Central memory CD8-positive, alpha-beta T cell (primary cell): ENCODE results near the gene NCOA1.
A peak's percentile ranks its signal among the peaks of the same experiment; 100 is the strongest.
"Not testable (repeated sequence)": the region's sequence is repeated elsewhere in the genome, so short reads cannot be mapped to it uniquely, and the experiment has no call there.

ENCODE experiments used
- ATAC-seq: fragments of 150-1000 bp; cut with Tn5 transposase; replicated peaks from 2 replicates; pipeline ENCODE4 v1.10.0; 2022; ENCODE audit warnings: mild to moderate bottlenecking, moderate FRiP score, moderate number of reproducible peaks; ENCODE audit not compliant: poor library complexity, severe bottlenecking; ENCODE audit errors: extremely low read depth
- DNase-seq, 2 donors: peaks; one replicate each; pipeline ENCODE4 v3.0.0; 2021; ENCODE audit warnings: low spot score in 2 of 2
- H3K27ac Mint-ChIP-seq: one replicate; pipeline ENCODE4 v1.8.0; 2022; ENCODE audit warnings: low read depth, mild to moderate bottlenecking, moderate library complexity, mixed read lengths
- H3K27me3 Mint-ChIP-seq: one replicate; pipeline ENCODE4 v1.8.0; 2022; ENCODE audit warnings: mixed read lengths
- H3K36me3 Mint-ChIP-seq: one replicate; pipeline ENCODE4 v1.8.0; 2022; ENCODE audit warnings: mild to moderate bottlenecking, moderate library complexity, mixed read lengths; ENCODE audit not compliant: insufficient read depth
- H3K4me1 Mint-ChIP-seq: one replicate; pipeline ENCODE4 v1.8.0; 2022; ENCODE audit warnings: mixed read lengths
- H3K4me3 Mint-ChIP-seq: one replicate; pipeline ENCODE4 v1.8.0; 2022; ENCODE audit warnings: mild to moderate bottlenecking, moderate library complexity, mixed read lengths
- H3K9me3 Mint-ChIP-seq: one replicate; pipeline ENCODE4 v1.8.0; 2022; ENCODE audit warnings: mixed read lengths

NCOA1 gene

GRCh38 chr2:24797644-24798043 is 306.6 kb downstream of the NCOA1 start:
- Mint-ChIP-seq H3K4me1 (peaks cover 8% of the 10 kb centered on the region), H3K27me3 (no peaks in the 10 kb centered on the region), H3K4me3 (no peak overlapping the region), H3K9me3 (no peaks in the 10 kb centered on the region), H3K27ac (no peak overlapping the region), H3K36me3 (peaks cover 9% of the 10 kb centered on the region)
- DNase-seq (no peak), ATAC-seq (no peak)

DNA sequence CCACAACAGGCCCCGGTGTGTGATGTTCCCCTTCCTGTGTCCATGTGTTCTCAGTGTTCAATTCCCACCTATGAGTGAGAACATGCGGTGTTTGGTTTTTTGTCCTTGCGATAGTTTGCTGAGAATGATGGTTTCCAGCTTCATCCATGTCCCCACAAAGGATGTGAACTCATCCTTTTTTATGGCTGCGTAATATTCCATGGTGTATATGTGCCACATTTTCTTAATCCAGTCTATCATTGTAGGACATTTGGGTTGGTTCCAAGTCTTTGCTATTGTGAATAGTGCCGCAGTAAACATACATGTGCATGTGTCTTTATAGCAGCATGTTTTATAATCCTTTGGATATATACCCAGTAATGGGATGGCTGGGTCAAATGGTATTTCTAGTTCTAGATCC is 309.4 kb downstream of the NCOA1 start:
- DNase-seq, H3K4me3 Mint-ChIP-seq, H3K27me3 Mint-ChIP-seq, H3K9me3 Mint-ChIP-seq, H3K27ac Mint-ChIP-seq, H3K36me3 Mint-ChIP-seq, ATAC-seq: not testable (repeated sequence)
- peaks cover 11% of the 10 kb centered on the region for H3K4me1 Mint-ChIP-seq

- H3K4me1 Mint-ChIP-seq, result peaks cover 30% of the 10 kb centered on the region
- H3K27ac Mint-ChIP-seq, H3K4me3 Mint-ChIP-seq, H3K36me3 Mint-ChIP-seq, ATAC-seq, H3K27me3 Mint-ChIP-seq, H3K9me3 Mint-ChIP-seq, DNase-seq: not testable (repeated sequence)
These were observed 315.0 kb downstream of the NCOA1 start for GRCh38 chr2:24805811-24806660.

DNA sequence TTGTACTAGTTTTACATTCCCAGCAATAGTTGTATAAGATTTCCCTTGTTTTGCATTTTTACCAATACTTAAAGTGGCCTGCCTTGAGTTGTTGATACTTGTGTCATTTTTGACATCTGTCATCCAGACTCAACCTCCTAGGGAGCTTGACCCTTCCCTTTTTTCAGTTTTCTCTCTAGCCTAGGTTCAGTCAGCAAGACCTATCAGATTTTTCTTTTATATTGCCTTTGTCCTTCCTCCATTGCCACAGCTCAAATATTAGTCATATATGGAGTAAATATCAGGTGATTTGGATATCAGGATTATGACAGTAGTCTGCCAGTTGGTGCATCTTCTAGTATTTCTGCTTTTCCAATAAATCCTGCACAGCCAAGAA is 315.6 kb downstream of the NCOA1 start:
- Mint-ChIP-seq H3K27ac (peak overlapping the region; percentile 82), H3K36me3 (peaks cover 4% of the 10 kb centered on the region), H3K27me3 (no peaks in the 10 kb centered on the region), H3K9me3 (no peaks in the 10 kb centered on the region), H3K4me3 (no peak overlapping the region), H3K4me1 (peaks cover 30% of the 10 kb centered on the region)
- no peak for ATAC-seq
- no peak for DNase-seq

DNA sequence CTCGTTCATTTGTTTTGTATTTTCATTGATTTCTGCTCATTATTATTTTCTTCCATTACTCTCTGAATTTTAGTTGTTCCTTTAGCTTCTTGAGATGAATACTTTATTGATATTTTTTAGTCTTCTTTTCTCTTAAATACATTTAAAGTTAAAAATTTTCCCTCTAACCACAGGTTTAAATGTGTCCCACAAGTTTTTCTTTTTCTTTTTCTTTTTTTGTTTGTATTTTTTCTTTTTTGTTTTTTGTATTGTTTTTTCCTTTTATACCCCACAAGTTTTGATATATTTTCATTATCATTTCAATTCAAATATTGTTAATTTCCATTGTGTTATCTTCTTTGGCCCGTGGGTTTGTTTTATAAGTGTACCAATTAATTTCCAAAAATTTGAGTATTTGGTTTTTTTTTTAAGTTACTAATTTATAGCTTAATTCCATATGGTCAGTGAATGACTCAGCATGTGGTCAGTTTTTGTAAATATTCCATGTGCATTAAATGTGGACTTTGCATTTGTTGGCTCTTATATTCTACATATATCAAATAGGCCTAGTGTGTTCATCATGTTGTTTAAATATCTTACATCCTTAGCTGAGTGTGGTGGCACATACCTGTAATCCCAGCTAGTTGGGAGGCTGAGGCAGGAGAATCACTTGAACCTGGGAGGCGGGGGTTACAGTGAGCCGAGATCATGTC is 318.4 kb downstream of the NCOA1 start:
- Mint-ChIP-seq H3K4me3 (peak overlapping the region; percentile 71), H3K36me3 (peaks cover 4% of the 10 kb centered on the region), H3K27me3 (no peaks in the 10 kb centered on the region), H3K27ac (peak overlapping the region; percentile 85), H3K4me1 (peaks cover 18% of the 10 kb centered on the region), H3K9me3 (no peaks in the 10 kb centered on the region)
- ATAC-seq, result no peak
- DNase-seq, result no peak

GRCh38 chr2:24813691-24814137 is 322.7 kb downstream of the NCOA1 start:
- Mint-ChIP-seq H3K36me3 (peaks cover 16% of the 10 kb centered on the region), H3K27me3 (no peaks in the 10 kb centered on the region), H3K4me1 (peaks cover 7% of the 10 kb centered on the region), H3K4me3 (no peak overlapping the region), H3K27ac (no peak overlapping the region), H3K9me3 (no peaks in the 10 kb centered on the region)
- DNase-seq (no peak), ATAC-seq (no peak)

GRCh38 chr2:24814516-24814915 is 323.5 kb downstream of the NCOA1 start:
- DNase-seq, result no peak
- peaks cover 16% of the 10 kb centered on the region for H3K36me3 Mint-ChIP-seq
- no peak for ATAC-seq
- no peaks in the 10 kb centered on the region for H3K27me3 Mint-ChIP-seq
- no peaks in the 10 kb centered on the region for H3K4me1 Mint-ChIP-seq
- no peak overlapping the region for H3K27ac Mint-ChIP-seq
- H3K4me3 Mint-ChIP-seq, result no peak overlapping the region
- H3K9me3 Mint-ChIP-seq, result no peaks in the 10 kb centered on the region

- no peak overlapping the region for H3K27ac Mint-ChIP-seq
- no peak for ATAC-seq
- H3K4me3 Mint-ChIP-seq, result no peak overlapping the region
- H3K36me3 Mint-ChIP-seq, result peaks cover 19% of the 10 kb centered on the region
- no peak for DNase-seq
- H3K4me1 Mint-ChIP-seq, result no peaks in the 10 kb centered on the region
- no peaks in the 10 kb centered on the region for H3K9me3 Mint-ChIP-seq
- no peaks in the 10 kb centered on the region for H3K27me3 Mint-ChIP-seq
These were observed 324.1 kb downstream of the NCOA1 start for GRCh38 chr2:24815171-24815570.

GRCh38 chr2:24816404-24816803 is 325.4 kb downstream of the NCOA1 start:
- peaks cover 21% of the 10 kb centered on the region for H3K36me3 Mint-ChIP-seq

DNA sequence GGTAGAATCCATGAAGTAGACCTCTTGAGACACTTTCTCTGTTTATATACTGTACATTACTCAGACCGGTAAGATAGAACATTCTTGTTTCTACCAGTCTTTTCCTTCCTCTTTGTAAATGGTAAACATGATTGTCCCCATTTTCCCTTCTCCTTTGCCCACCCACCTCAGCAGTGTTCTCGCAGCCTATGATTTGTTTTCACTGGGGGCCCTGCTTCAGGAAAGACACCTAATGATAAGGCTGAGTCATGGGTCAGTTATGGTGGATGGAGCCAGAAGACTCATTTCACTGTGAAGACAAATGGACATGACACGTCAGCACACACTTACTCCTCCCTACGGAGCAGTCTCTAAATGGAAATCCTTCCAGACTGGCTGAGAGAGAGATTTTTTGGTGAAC is 325.8 kb downstream of the NCOA1 start:
- no peaks in the 10 kb centered on the region for H3K27me3 Mint-ChIP-seq
- peaks cover 23% of the 10 kb centered on the region for H3K36me3 Mint-ChIP-seq
- DNase-seq (no peak), ATAC-seq (no peak)
- H3K9me3 Mint-ChIP-seq, result no peaks in the 10 kb centered on the region
- no peak overlapping the region for H3K27ac Mint-ChIP-seq
- H3K4me1 Mint-ChIP-seq, result no peaks in the 10 kb centered on the region
- no peak overlapping the region for H3K4me3 Mint-ChIP-seq

More at GRCh38 chr2:24816404-24816803, 325.4 kb downstream of the NCOA1 start:
- no peaks in the 10 kb centered on the region for H3K9me3 Mint-ChIP-seq
- H3K27me3 Mint-ChIP-seq, result no peaks in the 10 kb centered on the region
- no peak for DNase-seq
- no peak overlapping the region for H3K4me3 Mint-ChIP-seq
- H3K4me1 Mint-ChIP-seq, result no peaks in the 10 kb centered on the region
- no peak overlapping the region for H3K27ac Mint-ChIP-seq
- no peak for ATAC-seq

DNA sequence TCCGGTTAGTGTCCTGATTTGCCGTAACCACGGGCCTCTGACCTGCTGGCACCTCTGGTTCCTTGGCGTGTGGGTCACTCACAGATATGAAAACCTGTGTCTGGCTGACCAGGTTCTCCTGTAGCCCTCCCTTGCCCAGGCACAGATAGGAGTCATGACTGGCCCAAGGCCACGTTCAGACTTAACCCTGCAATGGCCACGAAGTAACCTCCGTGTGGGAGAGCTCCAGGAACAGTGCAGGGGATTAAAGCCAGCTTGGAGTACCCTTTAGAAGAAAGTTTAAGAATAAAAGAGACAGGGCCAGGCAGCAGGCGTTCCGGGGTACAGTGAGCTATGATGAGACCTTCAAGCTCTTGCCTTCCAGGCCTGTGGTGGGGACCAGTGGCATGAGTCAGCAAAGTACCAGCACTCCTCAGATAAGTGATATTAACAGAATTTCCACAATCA is 327.7 kb downstream of the NCOA1 start:
- no peak overlapping the region for H3K4me3 Mint-ChIP-seq
- peaks cover 27% of the 10 kb centered on the region for H3K36me3 Mint-ChIP-seq
- H3K9me3 Mint-ChIP-seq, result no peaks in the 10 kb centered on the region
- no peaks in the 10 kb centered on the region for H3K27me3 Mint-ChIP-seq
- H3K4me1 Mint-ChIP-seq, result no peaks in the 10 kb centered on the region
- H3K27ac Mint-ChIP-seq, result peak overlapping the region; percentile 37
- DNase-seq (no peak), ATAC-seq (no peak)

GRCh38 chr2:24819442-24820174 is 328.6 kb downstream of the NCOA1 start:
- Mint-ChIP-seq H3K36me3 (peaks cover 29% of the 10 kb centered on the region), H3K9me3 (no peaks in the 10 kb centered on the region), H3K4me1 (no peaks in the 10 kb centered on the region), H3K27ac (no peak overlapping the region), H3K4me3 (no peak overlapping the region), H3K27me3 (no peaks in the 10 kb centered on the region)
- DNase-seq (no peak), ATAC-seq (no peak)
